ENCODE measurements around the gene KIF16B.

- no peak for TF ChIP-seq CTCF (conservative IDR thresholded peaks at IDR 0.05; ENCODE audit: low read depth, low read length)
- TF ChIP-seq EZH2 (IDR thresholded peaks at IDR 0.05; ENCODE audit: borderline replicate concordance, low read depth, low read length, poor library complexity, severe bottlenecking), result no peak
Observed at GRCh38 chr20:16433293-16433580, 140.0 kb downstream of the KIF16B start.
